ENCODE data around the gene BAG3.

BAG3 gene

GRCh38 chr10:119725517-119725827 is 74.3 kb downstream of the BAG3 start:
- TF ChIP-seq CTCF (IDR thresholded peaks at IDR 0.05; ENCODE audit: low read depth, low read length): no peak
- Histone ChIP-seq H3K4me3 (ENCODE audit: low read depth, low read length) (peak overlapping the region; percentile 56), H3K4me1 (peaks cover 7% of the 10 kb centered on the region; the same call in 1 of the 2 replicates), H3K27me3 (no peaks in the 10 kb centered on the region), H3K9me3 (no peaks in the 10 kb centered on the region), H3K36me3 (no peaks in the 10 kb centered on the region; the same call in 1 of the 2 replicates)
- no peak for DNase-seq

GRCh38 chr10:119725828-119726675 is 74.9 kb downstream of the BAG3 start, which contains the start of gene INPP5F:
INPP5F (plus strand) TSS chr10:119726050; CDS start chr10:119726263, 213 bp downstream.
- no peak for TF ChIP-seq CTCF (IDR thresholded peaks at IDR 0.05; ENCODE audit: low read depth, low read length)
- peak within 1 kb of the TSS; percentile 58 for H3K4me3 ChIP-seq (ENCODE audit: low read depth, low read length)
- peak; percentile 99 for DNase-seq
- H3K36me3 ChIP-seq: no peaks in the 10 kb centered on the region; the same call in 1 of the 2 replicates
- peaks cover 7% of the 10 kb centered on the region; the same call in 1 of the 2 replicates for H3K4me1 ChIP-seq
- H3K27me3 ChIP-seq: no peaks in the 10 kb centered on the region
- no peaks in the 10 kb centered on the region for H3K9me3 ChIP-seq

GRCh38 chr10:119726676-119727261 is 75.6 kb downstream of the BAG3 start:
- H3K27me3 ChIP-seq: no peaks in the 10 kb centered on the region
- H3K4me3 ChIP-seq (ENCODE audit: low read depth, low read length): peak overlapping the region; percentile 58
- H3K36me3 ChIP-seq: no peaks in the 10 kb centered on the region; the same call in 1 of the 2 replicates
- no peak for DNase-seq
- peaks cover 7% of the 10 kb centered on the region; the same call in 1 of the 2 replicates for H3K4me1 ChIP-seq
- TF ChIP-seq CTCF (IDR thresholded peaks at IDR 0.05; ENCODE audit: low read depth, low read length): no peak
- H3K9me3 ChIP-seq: no peaks in the 10 kb centered on the region

All from BE2C (cell line).